Neutrophil (primary cell): Measurements from ENCODE around the gene EFCAB6.

Source experiments
- H3K27ac ChIP-seq: fragments of 200-600 bp; sonication (generic); 2 replicates; pipeline ENCODE4 v1.5.1; 2016; ENCODE audit warnings: mild to moderate bottlenecking, moderate library complexity
- H3K27me3 ChIP-seq: fragments of 200-600 bp; sonication (generic); 2 replicates; pipeline ENCODE4 v1.6.0; 2016; ENCODE audit warnings: mild to moderate bottlenecking
- H3K36me3 ChIP-seq: fragments of 200-600 bp; sonication (generic); 2 replicates; pipeline ENCODE4 v1.5.1; 2017
- H3K4me1 ChIP-seq, 2 experiments: fragments of 200-600 bp in 1 of 2; sonication (generic) in 1 of 2; 1 replicate in 1 of 2; 2 replicates in 1 of 2; pipeline versions ENCODE4 v1.5.1 to v1.6.1; 2013 to 2016; ENCODE audit warnings: low read depth in 1 of 2, low read length in 1 of 2, mild to moderate bottlenecking in 1 of 2, moderate library complexity in 1 of 2; ENCODE audit not compliant: control insufficient read depth in 1 of 2, insufficient read depth in 1 of 2
- H3K4me3 ChIP-seq, 2 experiments: fragments of 200-600 bp in 1 of 2; sonication (generic) in 1 of 2; 1 replicate in 1 of 2; 2 replicates in 1 of 2; pipeline ENCODE4 v1.5.1; 2013 to 2016; ENCODE audit warnings: low read depth in 1 of 2, low read length in 1 of 2, mild to moderate bottlenecking in 1 of 2, moderate library complexity in 1 of 2
- H3K9me3 ChIP-seq: fragments of 200-600 bp; sonication (generic); 2 replicates; pipeline ENCODE4 v1.5.1; 2016
- TF ChIP-seq, protein P1 (sequence below): fragments of 200-600 bp; sonication (generic); IDR thresholded peaks from 2 replicates; pipeline ENCODE4 v1.5.1; 2016; ENCODE audit warnings: antibody characterized with exemption

EFCAB6 gene

DNA sequence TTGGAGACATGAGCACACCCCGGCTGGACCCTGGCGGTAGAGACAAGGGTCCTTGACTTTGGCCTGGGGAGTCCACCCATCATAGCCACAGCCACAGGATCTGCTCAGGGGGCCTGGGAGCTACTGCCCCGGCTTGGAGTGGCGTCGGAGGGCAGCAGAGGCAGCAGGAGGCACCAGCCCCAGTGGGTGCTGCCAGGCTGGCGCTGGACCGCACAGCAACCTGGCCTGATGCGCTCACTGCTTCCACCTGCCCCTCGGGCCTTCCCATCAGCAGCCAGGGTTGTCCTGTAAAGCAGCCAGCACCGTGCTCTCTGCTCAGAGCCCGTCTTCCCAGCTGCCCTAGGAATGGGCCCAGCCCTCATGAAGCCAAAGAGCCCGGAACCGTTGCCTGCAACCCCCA is 28.3 kb upstream of the EFCAB6 start:
- H3K4me1 ChIP-seq = no peaks in the 10 kb centered on the region
- no peaks in the 10 kb centered on the region for H3K9me3 ChIP-seq
- TF ChIP-seq, protein P1, sequence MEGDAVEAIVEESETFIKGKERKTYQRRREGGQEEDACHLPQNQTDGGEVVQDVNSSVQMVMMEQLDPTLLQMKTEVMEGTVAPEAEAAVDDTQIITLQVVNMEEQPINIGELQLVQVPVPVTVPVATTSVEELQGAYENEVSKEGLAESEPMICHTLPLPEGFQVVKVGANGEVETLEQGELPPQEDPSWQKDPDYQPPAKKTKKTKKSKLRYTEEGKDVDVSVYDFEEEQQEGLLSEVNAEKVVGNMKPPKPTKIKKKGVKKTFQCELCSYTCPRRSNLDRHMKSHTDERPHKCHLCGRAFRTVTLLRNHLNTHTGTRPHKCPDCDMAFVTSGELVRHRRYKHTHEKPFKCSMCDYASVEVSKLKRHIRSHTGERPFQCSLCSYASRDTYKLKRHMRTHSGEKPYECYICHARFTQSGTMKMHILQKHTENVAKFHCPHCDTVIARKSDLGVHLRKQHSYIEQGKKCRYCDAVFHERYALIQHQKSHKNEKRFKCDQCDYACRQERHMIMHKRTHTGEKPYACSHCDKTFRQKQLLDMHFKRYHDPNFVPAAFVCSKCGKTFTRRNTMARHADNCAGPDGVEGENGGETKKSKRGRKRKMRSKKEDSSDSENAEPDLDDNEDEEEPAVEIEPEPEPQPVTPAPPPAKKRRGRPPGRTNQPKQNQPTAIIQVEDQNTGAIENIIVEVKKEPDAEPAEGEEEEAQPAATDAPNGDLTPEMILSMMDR = no peak
- H3K36me3 ChIP-seq = no peaks in the 10 kb centered on the region
- no peak overlapping the region for H3K4me3 ChIP-seq
- no peaks in the 10 kb centered on the region for H3K27me3 ChIP-seq
- H3K27ac ChIP-seq = no peak overlapping the region

DNA sequence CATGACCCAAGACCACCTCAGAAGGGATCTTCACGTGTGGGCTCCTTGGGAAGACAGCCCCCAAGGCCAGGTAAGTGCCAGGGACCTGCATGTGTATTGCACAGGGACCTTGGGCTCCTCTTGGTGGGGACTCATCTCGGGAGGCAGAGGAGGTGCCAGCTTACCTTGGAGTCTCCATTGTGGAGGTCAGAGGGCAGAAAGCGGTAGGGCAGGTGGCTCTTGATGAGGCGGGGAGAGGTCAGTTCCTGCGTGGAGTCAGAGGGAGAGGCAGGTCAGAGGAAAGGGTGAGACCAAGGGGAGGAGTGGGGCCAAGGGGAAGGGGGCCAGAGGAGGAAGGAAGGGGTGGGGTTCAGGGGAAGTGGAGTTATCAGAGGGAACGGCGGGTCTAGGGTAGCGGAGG is 27.7 kb upstream of the EFCAB6 start:
- TF ChIP-seq, protein P1 = no peak

DNA sequence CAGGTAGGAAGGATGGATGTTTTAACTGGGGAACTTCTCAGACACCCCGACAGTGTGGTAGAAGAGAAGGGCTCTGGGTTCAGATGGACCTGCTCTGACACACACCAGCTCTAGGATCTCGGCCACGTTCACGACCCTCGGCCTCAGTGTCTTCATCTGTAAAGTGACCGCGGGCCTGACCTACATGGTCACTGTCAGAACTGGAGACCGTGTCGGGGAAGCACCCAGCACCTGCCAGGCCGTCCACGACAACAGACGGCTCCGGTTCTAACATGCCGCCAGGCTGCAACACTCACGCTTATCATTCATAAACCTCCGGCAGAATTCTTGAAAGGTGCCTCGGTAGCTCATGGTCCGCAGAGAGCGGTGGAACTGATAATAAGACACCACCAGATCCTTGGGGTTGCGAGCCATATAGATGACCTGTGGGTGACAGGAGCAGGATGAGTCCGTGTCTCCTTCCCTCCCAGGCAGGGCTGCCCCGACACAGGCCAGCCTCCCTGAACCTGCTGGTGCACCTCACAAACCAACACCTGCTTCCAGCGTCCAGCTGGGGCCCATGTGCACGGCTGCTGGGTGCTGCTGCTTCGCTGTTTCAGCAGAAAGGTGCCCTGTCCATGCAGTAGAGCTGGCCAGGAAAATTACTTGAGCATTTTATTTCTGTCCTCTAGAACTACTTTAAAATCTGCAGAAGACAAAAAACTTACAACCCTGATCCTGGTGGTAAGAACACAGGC is 26.6 kb upstream of the EFCAB6 start:
- no peaks in the 10 kb centered on the region for H3K9me3 ChIP-seq
- TF ChIP-seq, protein P1 = no peak
- no peak overlapping the region for H3K27ac ChIP-seq
- no peak overlapping the region for H3K4me3 ChIP-seq
- H3K27me3 ChIP-seq = no peaks in the 10 kb centered on the region
- no peaks in the 10 kb centered on the region for H3K36me3 ChIP-seq
- no peaks in the 10 kb centered on the region for H3K4me1 ChIP-seq

More for the DNA sequence above, 27.7 kb upstream of the EFCAB6 start:
- Histone ChIP-seq H3K4me3 (no peak overlapping the region), H3K27me3 (no peaks in the 10 kb centered on the region), H3K27ac (no peak overlapping the region), H3K4me1 (no peaks in the 10 kb centered on the region), H3K9me3 (no peaks in the 10 kb centered on the region), H3K36me3 (no peaks in the 10 kb centered on the region)

DNA sequence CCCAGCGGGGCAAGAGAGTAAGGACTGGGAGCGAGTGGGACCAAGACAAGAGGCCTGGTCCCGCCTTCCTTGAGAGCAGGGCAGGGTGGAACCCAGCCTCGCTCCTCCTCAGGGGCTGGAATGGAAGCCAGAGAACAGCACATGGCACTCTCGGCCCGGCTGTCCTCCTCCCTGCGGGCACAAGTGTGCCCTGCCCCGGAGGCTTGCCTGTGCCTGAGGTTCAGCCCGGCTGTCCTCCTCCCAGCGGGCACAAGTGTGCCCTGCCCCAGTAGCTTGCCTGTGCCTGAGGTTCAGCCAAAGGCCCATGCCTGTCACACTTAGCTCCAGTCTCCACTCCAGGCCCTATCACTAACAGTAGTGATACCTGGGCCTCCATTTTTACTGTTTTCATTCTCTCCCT is 26.1 kb upstream of the EFCAB6 start:
- H3K4me3 ChIP-seq = no peak overlapping the region
- no peaks in the 10 kb centered on the region for H3K36me3 ChIP-seq
- TF ChIP-seq, protein P1 = no peak
- no peaks in the 10 kb centered on the region for H3K27me3 ChIP-seq
- no peaks in the 10 kb centered on the region for H3K9me3 ChIP-seq
- no peaks in the 10 kb centered on the region for H3K4me1 ChIP-seq
- no peak overlapping the region for H3K27ac ChIP-seq

DNA sequence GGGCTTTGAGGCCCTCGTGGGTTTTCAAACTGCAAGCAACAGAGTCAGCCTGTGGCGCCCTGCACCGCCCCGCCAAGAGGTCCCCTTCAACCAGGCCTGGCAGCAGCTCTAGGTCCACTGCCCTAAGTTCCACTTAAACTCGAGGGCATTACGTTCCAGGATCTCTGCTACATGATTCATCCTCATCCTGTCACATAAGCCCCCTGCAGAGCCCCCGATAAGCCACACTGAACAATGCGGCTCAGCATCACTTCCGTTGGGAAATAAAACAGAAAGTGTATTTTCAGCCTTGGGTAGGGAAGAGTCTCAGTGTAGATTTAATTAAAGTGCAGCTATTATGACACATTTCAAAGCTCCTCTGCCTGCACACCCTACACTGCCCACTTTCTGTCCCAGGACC is 25.6 kb upstream of the EFCAB6 start:
- no peaks in the 10 kb centered on the region for H3K9me3 ChIP-seq
- H3K27ac ChIP-seq = no peak overlapping the region
- H3K27me3 ChIP-seq = no peaks in the 10 kb centered on the region
- no peaks in the 10 kb centered on the region for H3K4me1 ChIP-seq
- H3K4me3 ChIP-seq = no peak overlapping the region
- TF ChIP-seq, protein P1 = no peak
- H3K36me3 ChIP-seq = no peaks in the 10 kb centered on the region
